GM15510 (cell line): ENCODE results near the gene SYT8.

ENCODE experiments used
- POLR2A ChIP-seq: IDR thresholded peaks from 3 replicates; pipeline ENCODE4 v1.6.1; 2011; ENCODE audit warnings: borderline replicate concordance; ENCODE audit not compliant: insufficient read length; ENCODE audit errors: extremely low read depth

Gene SYT8

GRCh38 chr11:1844221-1845094, 9.7 kb downstream of the SYT8 start:
- TF ChIP-seq POLR2A, result no peak

- no peak for TF ChIP-seq POLR2A
Measured at GRCh38 chr11:1845095-1845429, 10.3 kb downstream of the SYT8 start.

DNA sequence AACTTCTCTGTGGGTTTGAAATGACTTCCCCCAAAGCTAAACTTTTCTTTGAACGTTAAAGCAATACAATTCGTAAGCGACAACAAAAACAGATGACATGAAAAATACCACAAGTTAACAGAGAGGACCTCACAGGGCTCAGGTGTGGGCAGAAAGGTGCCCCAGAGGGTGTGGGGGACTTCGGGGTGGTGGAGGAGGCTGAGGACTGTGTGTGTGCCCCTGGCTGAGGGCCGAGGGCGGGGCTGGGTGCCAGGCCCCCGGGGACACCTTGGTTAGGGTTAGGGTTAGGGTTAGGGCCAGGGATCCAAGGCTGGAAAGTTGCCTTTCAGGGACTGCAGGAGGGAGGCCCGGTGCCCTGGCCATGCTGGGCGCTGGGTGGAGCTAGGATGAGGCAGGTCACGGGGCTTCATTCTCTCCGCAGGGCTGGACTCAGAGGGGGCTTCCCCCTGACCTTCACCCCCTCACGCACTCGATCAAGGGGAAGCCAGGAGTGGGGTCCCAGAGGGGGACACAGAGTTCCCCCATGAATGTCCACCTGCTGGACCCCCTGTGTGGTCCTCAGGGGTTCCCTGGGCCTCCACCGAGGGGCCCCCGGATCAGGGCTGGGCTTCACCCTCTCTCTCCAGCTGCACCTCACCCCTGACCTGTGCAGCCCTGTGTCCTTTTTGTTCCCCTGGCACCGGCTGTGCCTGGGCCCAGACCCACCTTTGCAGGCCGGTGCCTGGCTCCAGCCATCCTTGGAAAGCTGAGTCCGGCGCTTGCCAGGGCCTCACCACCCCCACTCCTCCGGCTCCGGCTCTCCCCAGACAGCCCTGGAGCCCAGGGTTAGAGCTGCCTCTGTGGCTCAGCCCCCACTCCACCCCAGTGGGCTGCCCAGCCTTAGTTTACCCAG, 11.0 kb downstream of the SYT8 start:
- no peak for TF ChIP-seq POLR2A

DNA sequence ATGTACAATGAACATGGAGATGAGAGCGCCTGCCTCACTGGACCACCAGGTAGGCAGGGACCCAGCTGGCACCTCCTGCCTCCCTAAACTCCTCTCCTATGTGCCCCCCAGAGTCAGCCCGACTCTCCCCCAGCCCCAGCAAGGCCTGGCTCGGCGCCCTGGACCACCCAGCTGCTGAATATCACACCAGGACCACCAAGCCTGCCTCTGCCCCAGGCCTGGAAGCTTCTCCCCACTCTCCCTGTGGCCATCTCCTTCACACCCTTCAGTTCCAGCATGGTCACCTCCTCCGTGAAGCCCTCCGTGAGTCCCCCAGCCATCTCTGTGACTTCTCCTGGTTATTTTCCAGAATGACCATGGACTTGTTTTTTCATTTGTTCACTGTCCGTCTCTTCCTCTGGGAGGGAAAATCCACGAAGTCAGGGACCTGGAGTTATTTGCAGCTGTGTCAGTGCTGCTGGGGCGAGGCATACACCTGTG, 11.7 kb downstream of the SYT8 start:
- TF ChIP-seq POLR2A, result no peak

GRCh38 chr11:1847006-1847735, 12.4 kb downstream of the SYT8 start:
- no peak for TF ChIP-seq POLR2A

GRCh38 chr11:1847926-1848639, 13.3 kb downstream of the SYT8 start:
- TF ChIP-seq POLR2A, result no peak

- TF ChIP-seq POLR2A, result no peak
Measured at GRCh38 chr11:1848640-1849430, 14.0 kb downstream of the SYT8 start.

GRCh38 chr11:1851468-1852180, 16.8 kb downstream of the SYT8 start:
- TF ChIP-seq POLR2A, result no peak

DNA sequence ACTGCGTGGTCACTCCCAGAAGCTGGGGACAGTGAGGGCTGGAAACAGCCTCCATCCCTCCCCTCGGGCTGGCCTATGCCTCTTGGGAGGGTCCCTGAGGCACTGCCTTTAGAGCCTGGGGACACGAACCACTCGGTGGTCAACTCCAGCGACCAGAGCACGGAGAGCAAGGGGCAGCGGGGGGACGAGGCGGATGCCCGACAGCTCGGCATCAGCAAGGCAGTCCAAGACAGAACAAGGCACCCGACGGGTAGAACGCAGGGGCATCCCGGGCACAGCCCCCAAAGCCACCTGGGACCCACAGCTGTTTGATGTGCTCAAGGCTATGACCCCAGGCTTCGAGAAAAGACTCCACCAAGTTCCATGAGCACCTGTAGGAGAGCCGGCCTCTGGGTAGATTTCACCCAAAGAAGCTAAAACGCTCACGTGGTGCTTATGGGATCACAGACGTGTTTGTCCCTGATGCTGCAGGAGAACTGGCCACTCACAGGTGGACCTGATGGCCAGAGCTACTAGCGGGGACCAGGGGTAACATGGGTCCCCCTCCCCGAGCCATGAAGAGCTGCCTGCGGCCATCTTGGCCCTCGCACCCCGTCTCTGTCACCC, 17.6 kb downstream of the SYT8 start:
- no peak for TF ChIP-seq POLR2A

DNA sequence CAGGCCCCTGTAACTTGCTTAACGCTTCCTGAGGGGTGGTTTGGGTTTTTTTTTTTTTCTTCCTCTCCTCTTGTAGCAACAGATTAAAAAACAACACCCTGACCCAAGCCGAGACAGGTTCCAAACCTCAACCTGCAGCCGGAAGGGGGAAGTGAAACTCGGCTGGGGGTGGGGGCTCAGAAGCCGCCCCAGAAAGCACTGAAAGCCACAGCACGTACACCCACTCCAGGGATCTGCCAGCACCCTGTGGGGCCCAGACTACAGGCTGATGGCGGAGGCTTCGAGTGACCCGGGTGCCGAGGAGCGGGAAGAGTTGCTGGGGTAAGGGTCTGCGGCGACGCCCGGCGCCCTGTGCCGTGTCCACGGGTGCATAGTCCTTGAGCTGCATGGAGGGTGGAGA, 18.1 kb downstream of the SYT8 start, which contains the start of gene LSP1:
TSS of gene LSP1 (plus strand) at position 208 of the 400 bp plus-strand sequence. CDS start at position 269, 61 bp downstream.
- TF ChIP-seq POLR2A, result peak; percentile 74

DNA sequence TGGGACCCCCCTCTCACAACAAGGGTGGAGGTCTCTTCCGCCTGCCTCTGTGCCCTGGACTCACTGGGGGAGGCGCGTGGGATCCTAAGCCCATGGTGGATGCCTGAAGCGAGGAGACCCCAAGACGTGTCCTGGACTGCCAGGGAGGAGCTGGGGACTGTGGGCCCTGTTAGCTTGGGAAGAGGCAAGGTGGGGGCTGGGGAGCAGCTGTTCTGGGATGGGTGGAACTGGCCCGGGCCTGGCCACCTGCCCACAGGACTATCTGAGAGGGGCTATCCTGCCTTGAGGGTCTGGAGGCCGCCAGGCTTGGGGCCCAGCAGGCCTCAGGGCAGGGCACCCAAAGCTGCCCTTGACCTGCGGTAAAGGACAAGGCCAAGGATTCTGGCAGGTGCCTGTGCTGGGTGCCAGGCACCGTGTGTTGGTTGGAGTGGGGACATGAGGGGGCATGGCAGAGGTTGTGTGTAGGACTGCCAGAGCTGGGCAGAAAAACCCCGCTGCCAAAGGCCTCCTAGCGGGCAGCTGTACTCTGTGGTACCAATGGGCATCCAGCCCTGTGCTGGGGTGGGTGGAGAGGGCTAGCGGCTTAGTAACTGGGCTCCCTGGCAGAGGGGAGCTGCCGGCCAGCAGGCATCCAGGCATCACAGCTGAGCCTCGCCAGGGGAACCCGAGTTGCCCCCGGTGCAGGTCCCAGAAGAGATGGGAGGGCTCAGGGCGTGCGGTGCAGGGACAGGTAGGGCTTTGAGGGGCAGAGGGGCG, 18.8 kb downstream of the SYT8 start:
- TF ChIP-seq POLR2A, result peak; percentile 1
